ENCODE results near the gene KCNK10. TPM values are rescaled to one million over a fixed set of nuclear protein-coding genes. Genes with fewer than 3 reads are reported as not detected.

The KCNK10 gene
- total and polyA plus RNA-seq, 2 donors (not counting 1 experiment from before 2014, with no cell fraction given) = 0.20 TPM; not detected in 1

GRCh38 chr14:88196116-88196890, 126.8 kb downstream of the KCNK10 start:
- peaks cover 0 to 9% (median 4%) of the 10 kb centered on the region in 4 experiments for H3K27me3 ChIP-seq (replicated peaks in 1 of 4; ENCODE audit: control extremely low read depth in 1 of 4, control insufficient read depth in 3 of 4, insufficient read depth in 4 of 4, low read length in 3 of 4)
- POLR2A ChIA-PET = no interaction called here
- no peak for TF ChIP-seq CTCF (IDR thresholded peaks at IDR 0.05)
- TF ChIP-seq EZH2 (IDR thresholded peaks at IDR 0.05; ENCODE audit: borderline replicate concordance, insufficient read depth, low read depth, low read length, poor library complexity, severe bottlenecking) = no peak

GRCh38 chr14:88195676-88196075, 127.4 kb downstream of the KCNK10 start:
- CTCF ChIA-PET = interaction anchor here (0.6 to 2.4 kb wide), 6 partner anchors 8 to 254 kb away, joined by 3 to 11 read pairs (median 4); no protein-coding TSS in a partner anchor
- H3K4me3 Mint-ChIP-seq = no peak overlapping the region
- no peaks in the 10 kb centered on the region for H4K20me1 ChIP-seq (ENCODE audit: control insufficient read depth, insufficient read depth, low read length, poor library complexity, severe bottlenecking)
- H2AFZ ChIP-seq (ENCODE audit: insufficient read depth, low read depth, low read length, poor library complexity, severe bottlenecking) = no peak overlapping the region
- no peaks in the 10 kb centered on the region for H3K9me3 Mint-ChIP-seq (ENCODE audit: insufficient read depth)
- DNase-seq (no peak), ATAC-seq (ENCODE audit: low read depth) (no peak)
- no peak for TF ChIP-seq EZH2 (IDR thresholded peaks at IDR 0.05; ENCODE audit: borderline replicate concordance, insufficient read depth, low read depth, low read length, poor library complexity, severe bottlenecking)
- no peak for TF ChIP-seq CTCF (IDR thresholded peaks at IDR 0.05)
- 66% methylated on average over 6 of the region's 7 CpGs for WGBS (ENCODE audit: insufficient coverage)
- H3K4me3 ChIP-seq (ENCODE audit: control extremely low read depth in 1 of 5, extremely low read depth in 1 of 5, insufficient read depth in 1 of 5, low read depth in 2 of 5, low read length in 4 of 5) = no peak overlapping the region
- POLR2A ChIA-PET = no interaction called here
- H3K27me3 ChIP-seq (replicated peaks in 1 of 4; ENCODE audit: control extremely low read depth in 1 of 4, control insufficient read depth in 3 of 4, insufficient read depth in 4 of 4, low read length in 3 of 4) = peaks cover 0 to 9% (median 4%) of the 10 kb centered on the region in 4 experiments
- no peak overlapping the region for H3K4me2 ChIP-seq (replicated peaks; ENCODE audit: low read depth, low read length, poor library complexity, severe bottlenecking)
- no peaks in the 10 kb centered on the region for H3K9me3 ChIP-seq (ENCODE audit: control extremely low read depth in 1 of 3, control insufficient read depth in 2 of 3, insufficient read depth in 1 of 3, low read length in 2 of 3)
- no peaks in the 10 kb centered on the region for H3K36me3 ChIP-seq (replicated peaks in 1 of 2; ENCODE audit: control extremely low read depth in 1 of 2, control insufficient read depth in 1 of 2, extremely low read depth in 1 of 2, insufficient read depth in 2 of 2, low read length in 1 of 2)
- H3K4me1 ChIP-seq (ENCODE audit: control insufficient read depth in 2 of 2, insufficient read depth in 2 of 2, low read length in 2 of 2) = no peaks in the 10 kb centered on the region
- H3K27ac Mint-ChIP-seq = no peak overlapping the region
- H3K4me1 Mint-ChIP-seq = no peaks in the 10 kb centered on the region
- H3K79me2 ChIP-seq (ENCODE audit: control insufficient read depth, insufficient read depth, low read length) = no peaks in the 10 kb centered on the region
- no peak overlapping the region for H3K27ac ChIP-seq (ENCODE audit: low read length in 2 of 2)
- no peak overlapping the region for H3K9ac ChIP-seq (ENCODE audit: low read length)
- intact Hi-C loops (cut with micrococcal nuclease) = no loop called here
- peaks cover 26% of the 10 kb centered on the region for H3K27me3 Mint-ChIP-seq

More at GRCh38 chr14:88196116-88196890, 126.8 kb downstream of the KCNK10 start:
- ATAC-seq (ENCODE audit: low read depth) (no peak), DNase-seq (no peak)
- no peaks in the 10 kb centered on the region for H3K9me3 Mint-ChIP-seq (ENCODE audit: insufficient read depth)
- Histone ChIP-seq H3K4me2 (replicated peaks; ENCODE audit: low read depth, low read length, poor library complexity, severe bottlenecking) (no peak overlapping the region), H2AFZ (ENCODE audit: insufficient read depth, low read depth, low read length, poor library complexity, severe bottlenecking) (no peak overlapping the region), H3K36me3 (replicated peaks in 1 of 2; ENCODE audit: control extremely low read depth in 1 of 2, control insufficient read depth in 1 of 2, extremely low read depth in 1 of 2, insufficient read depth in 2 of 2, low read length in 1 of 2) (no peaks in the 10 kb centered on the region), H3K79me2 (ENCODE audit: control insufficient read depth, insufficient read depth, low read length) (no peaks in the 10 kb centered on the region), H3K27ac (ENCODE audit: low read length in 2 of 2) (no peak overlapping the region), H4K20me1 (ENCODE audit: control insufficient read depth, insufficient read depth, low read length, poor library complexity, severe bottlenecking) (no peaks in the 10 kb centered on the region), H3K9me3 (ENCODE audit: control extremely low read depth in 1 of 3, control insufficient read depth in 2 of 3, insufficient read depth in 1 of 3, low read length in 2 of 3) (no peaks in the 10 kb centered on the region), H3K4me3 (ENCODE audit: control extremely low read depth in 1 of 5, extremely low read depth in 1 of 5, insufficient read depth in 1 of 5, low read depth in 2 of 5, low read length in 4 of 5) (no peak overlapping the region), H3K4me1 (ENCODE audit: control insufficient read depth in 2 of 2, insufficient read depth in 2 of 2, low read length in 2 of 2) (no peaks in the 10 kb centered on the region), H3K9ac (ENCODE audit: low read length) (no peak overlapping the region)
- H3K27ac Mint-ChIP-seq = no peak overlapping the region
- intact Hi-C loops (cut with micrococcal nuclease) = no loop called here
- CTCF ChIA-PET = interaction anchor here (1.0 to 2.7 kb wide), 5 partner anchors 9 to 251 kb away, joined by 4 to 11 read pairs (median 8); no protein-coding TSS in a partner anchor
- H3K4me3 Mint-ChIP-seq = no peak overlapping the region
- WGBS (ENCODE audit: insufficient coverage) = no CpG with 5 or more reads among the region's 7 CpGs
- peaks cover 26% of the 10 kb centered on the region for H3K27me3 Mint-ChIP-seq
- no peaks in the 10 kb centered on the region for H3K4me1 Mint-ChIP-seq
